Measurements from ENCODE around the gene KANSL2.

KANSL2 gene

GRCh38 chr12:48693572-48693971 lies 11.5 kb upstream of the KANSL2 start:
- no peaks in the 10 kb centered on the region for H3K27me3 ChIP-seq (ENCODE audit: insufficient read depth, poor library complexity, severe bottlenecking)
- H3K4me3 ChIP-seq (replicated peaks; ENCODE audit: insufficient read depth, low read length) = no peak overlapping the region
- no peak for DNase-seq (ENCODE audit: low read depth in 1 of 2, low spot score in 1 of 2)
- TF ChIP-seq REST (IDR thresholded peaks at IDR 0.05; ENCODE audit: insufficient replicate concordance, low read depth) (no peak), POLR2AphosphoS5 (IDR thresholded peaks at IDR 0.05; ENCODE audit: low read depth) (no peak), SPI1 (IDR thresholded peaks at IDR 0.05; ENCODE audit: borderline replicate concordance, low read depth) (no peak), CTCF (IDR thresholded peaks at IDR 0.05; ENCODE audit: insufficient read depth, low read length) (no peak), GABPA (IDR thresholded peaks at IDR 0.05; ENCODE audit: low read depth) (no peak)
- H3K27ac ChIP-seq (replicated peaks) = no peak overlapping the region

GRCh38 chr12:48691826-48692487 lies 9.9 kb upstream of the KANSL2 start:
- no peak for DNase-seq (ENCODE audit: low read depth in 1 of 2, low spot score in 1 of 2)
- no peak overlapping the region for H3K27ac ChIP-seq (replicated peaks)
- no peak overlapping the region for H3K4me3 ChIP-seq (replicated peaks; ENCODE audit: insufficient read depth, low read length)
- no peaks in the 10 kb centered on the region for H3K27me3 ChIP-seq (ENCODE audit: insufficient read depth, poor library complexity, severe bottlenecking)
- no peak for TF ChIP-seq POLR2AphosphoS5 (IDR thresholded peaks at IDR 0.05; ENCODE audit: low read depth)
- no peak for TF ChIP-seq SPI1 (IDR thresholded peaks at IDR 0.05; ENCODE audit: borderline replicate concordance, low read depth)

- DNase-seq (ENCODE audit: low read depth in 1 of 2, low spot score in 1 of 2) = no peak
- H3K27me3 ChIP-seq (ENCODE audit: insufficient read depth, poor library complexity, severe bottlenecking) = no peaks in the 10 kb centered on the region
- no peak for TF ChIP-seq REST (IDR thresholded peaks at IDR 0.05; ENCODE audit: insufficient replicate concordance, low read depth)
- TF ChIP-seq POLR2AphosphoS5 (IDR thresholded peaks at IDR 0.05; ENCODE audit: low read depth) = no peak
- no peak for TF ChIP-seq CTCF (IDR thresholded peaks at IDR 0.05; ENCODE audit: insufficient read depth, low read length)
- TF ChIP-seq GABPA (IDR thresholded peaks at IDR 0.05; ENCODE audit: low read depth) = no peak
- TF ChIP-seq SPI1 (IDR thresholded peaks at IDR 0.05; ENCODE audit: borderline replicate concordance, low read depth) = no peak
- H3K4me3 ChIP-seq (replicated peaks; ENCODE audit: insufficient read depth, low read length) = no peak overlapping the region
- H3K27ac ChIP-seq (replicated peaks) = no peak overlapping the region
Observed at GRCh38 chr12:48690990-48691389, 9.0 kb upstream of the KANSL2 start.

GRCh38 chr12:48690436-48690835 lies 8.4 kb upstream of the KANSL2 start:
- TF ChIP-seq CTCF (IDR thresholded peaks at IDR 0.05; ENCODE audit: insufficient read depth, low read length) (no peak), GABPA (IDR thresholded peaks at IDR 0.05; ENCODE audit: low read depth) (no peak), REST (IDR thresholded peaks at IDR 0.05; ENCODE audit: insufficient replicate concordance, low read depth) (no peak), POLR2AphosphoS5 (IDR thresholded peaks at IDR 0.05; ENCODE audit: low read depth) (no peak), SPI1 (IDR thresholded peaks at IDR 0.05; ENCODE audit: borderline replicate concordance, low read depth) (no peak)
- H3K27ac ChIP-seq (replicated peaks) = no peak overlapping the region
- DNase-seq (ENCODE audit: low read depth in 1 of 2, low spot score in 1 of 2) = no peak
- H3K27me3 ChIP-seq (ENCODE audit: insufficient read depth, poor library complexity, severe bottlenecking) = no peaks in the 10 kb centered on the region
- no peak overlapping the region for H3K4me3 ChIP-seq (replicated peaks; ENCODE audit: insufficient read depth, low read length)
